HG03432 (cell line): Measurements from ENCODE around the gene VSNL1.
"Not testable (repeated sequence)": the region's sequence is repeated elsewhere in the genome, so short reads cannot be mapped to it uniquely, and the experiment has no call there.

Source experiments
- ATAC-seq: cut with Tn5 transposase; IDR thresholded peaks from one replicate; pipeline ENCODE4 v1.9.1; 2021; ENCODE audit warnings: mild to moderate bottlenecking, moderate library complexity; ENCODE audit not compliant: unreplicated experiment

VSNL1 gene

DNA sequence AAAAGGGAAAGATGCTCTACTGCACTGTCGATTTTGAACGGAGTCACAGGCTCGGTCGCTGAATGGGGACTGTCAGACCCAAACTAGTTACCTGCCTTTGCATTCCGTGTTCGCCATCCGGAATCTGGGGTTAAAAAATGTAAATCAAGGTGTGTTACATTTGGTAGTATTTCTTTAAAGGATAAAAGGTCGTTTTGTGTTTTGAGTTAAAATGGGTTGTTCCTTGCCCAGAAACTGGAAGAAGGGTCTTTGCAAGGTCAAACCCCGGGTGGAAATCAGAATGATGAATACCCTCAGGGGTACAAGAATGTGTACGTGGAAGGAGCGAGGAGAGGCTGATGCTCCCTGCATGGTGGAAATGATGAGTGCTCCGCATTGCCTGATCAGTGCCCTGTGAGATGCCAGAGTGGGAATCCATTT lies 1.0 kb downstream of the VSNL1 start:
- ATAC-seq = no peak

DNA sequence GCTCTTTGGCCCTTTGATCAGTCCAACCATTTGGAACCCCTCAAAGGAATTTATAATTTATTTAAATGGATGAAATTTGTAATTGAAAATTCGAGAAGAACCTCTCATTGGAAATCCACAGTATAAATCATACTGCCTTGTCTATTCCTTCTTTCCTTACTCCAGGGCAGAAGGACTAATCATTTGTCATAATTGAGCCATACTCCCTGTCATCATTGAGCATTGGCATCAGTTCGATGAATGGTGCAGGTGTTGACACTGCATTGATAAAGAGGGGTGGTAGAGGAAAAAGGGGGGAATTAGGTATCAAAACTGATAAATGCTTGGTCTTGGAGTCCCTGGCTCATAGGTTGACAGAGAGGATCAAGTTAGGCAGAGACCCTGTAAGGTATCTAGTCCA lies 2.0 kb downstream of the VSNL1 start:
- no peak for ATAC-seq

DNA sequence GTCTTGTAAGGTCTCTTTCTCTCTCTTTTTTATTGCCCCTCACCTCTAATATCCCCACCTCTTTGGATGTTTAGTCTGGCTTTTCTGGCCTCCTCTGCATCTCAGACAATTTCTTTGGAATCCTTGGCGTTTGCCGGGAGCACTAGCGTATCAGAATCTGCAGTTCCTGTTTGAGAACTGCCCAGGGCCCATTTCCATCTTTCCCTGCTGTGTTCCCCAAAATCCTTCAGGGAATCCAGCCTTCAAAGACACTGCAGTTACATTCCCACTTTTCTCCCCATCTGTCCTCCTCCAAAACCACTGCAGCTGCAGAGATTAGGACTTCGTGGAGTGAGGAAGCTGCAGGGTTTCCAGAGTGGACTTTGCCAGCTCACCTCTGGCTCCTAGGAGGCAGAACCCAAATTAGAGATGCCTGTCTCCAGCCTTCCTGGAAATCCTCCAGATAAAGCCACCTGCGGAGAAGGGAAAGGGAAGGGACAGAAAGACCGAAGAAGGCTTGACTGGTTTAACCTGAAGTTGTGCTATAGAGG lies 2.7 kb downstream of the VSNL1 start:
- ATAC-seq = no peak

DNA sequence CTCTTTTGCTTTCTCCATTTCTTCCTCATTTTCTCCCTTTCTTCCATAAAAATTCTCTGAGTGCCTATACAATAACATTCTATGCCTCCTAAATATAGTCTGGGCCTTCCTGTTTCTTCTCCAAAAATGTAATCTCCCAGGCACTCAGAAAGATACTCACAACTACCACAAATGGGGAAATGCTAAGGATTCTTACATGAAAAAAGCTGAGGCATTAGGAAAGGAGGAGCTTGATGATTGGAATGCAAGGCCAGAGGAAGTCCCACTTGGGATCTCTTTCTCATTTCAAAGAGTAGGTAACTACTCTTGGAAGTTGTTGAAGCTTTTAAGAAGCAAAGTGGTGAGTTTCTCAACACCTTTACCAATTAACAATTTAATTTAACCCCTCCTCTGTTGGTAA lies 3.4 kb downstream of the VSNL1 start:
- ATAC-seq = no peak

DNA sequence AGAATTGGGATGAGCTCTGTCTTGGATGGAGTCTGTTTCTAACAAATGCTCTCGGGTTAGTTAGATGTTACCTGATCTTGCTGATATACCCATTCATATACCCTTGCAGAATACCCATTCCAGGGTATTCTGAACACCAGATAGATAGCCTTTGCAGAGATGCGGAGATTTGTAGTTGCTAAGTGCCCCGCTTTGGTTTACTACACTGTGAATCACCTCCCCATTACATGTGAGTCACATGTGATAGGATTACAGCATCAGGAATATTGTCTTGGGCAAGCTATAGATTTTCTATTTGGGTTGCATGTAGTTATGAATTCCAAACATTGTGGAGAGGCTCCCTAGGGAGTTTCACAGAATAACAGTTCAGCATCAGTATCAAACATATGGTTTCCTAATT lies 3.8 kb downstream of the VSNL1 start:
- ATAC-seq = no peak

DNA sequence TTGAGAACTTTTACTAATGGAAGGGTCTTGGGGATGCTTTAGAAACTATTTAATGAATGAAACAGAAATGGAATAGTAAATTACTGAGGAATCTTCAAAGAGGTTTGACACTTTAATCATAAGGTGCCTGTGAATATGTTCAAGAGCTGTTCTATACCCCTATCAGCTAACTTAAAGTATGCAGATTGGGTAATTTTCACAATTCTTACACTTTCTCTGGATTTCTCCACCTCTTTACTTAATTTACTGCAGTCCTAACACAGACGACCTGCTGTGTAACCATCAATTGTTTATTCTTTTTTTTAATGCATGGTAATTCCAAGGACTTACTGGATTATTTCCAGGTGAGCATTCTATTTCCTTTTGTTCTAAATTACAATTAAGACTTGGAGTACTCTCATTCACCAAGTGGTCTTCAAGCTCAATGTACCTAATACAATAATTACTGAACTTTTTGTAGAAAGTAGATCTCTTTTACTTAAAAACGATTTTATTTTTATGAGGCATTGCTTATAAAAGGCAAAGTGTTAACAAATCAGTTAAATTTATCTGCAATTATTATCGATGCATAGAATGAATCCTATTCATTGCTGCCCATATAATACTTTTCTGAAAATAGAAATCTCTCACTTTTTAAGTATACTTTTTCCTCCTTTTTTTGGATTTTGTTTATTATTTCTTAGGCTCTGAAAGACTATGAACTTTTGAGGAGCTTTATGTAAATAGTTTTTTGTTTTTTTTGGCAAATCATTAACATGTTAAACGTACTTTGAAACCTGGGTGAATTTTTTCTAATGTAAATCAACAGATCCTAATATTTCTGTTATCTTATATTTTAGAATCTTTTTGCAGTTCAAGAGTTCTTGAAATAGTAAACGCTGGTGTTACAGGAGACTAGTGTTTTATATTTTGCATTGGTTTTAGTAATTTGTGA lies 5.5 kb downstream of the VSNL1 start:
- ATAC-seq = no peak

DNA sequence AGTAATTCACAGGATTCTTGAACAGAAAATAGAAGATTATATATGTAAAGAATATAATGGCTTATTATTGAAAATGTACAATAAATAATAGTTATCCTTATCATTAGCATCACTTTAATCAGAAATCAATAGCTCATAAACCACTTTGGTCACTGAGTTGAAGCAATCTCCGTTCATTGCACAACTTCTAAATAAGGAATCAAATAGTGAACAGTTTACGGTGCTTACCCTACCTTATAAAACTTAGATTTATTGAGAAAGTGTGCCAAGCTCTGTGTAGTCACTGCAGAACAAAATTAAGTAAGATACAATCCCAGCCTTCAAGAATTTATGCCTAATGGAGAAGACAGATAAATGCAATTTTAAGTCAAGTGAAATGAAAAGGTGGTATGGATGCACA lies 6.7 kb downstream of the VSNL1 start:
- ATAC-seq = no peak

DNA sequence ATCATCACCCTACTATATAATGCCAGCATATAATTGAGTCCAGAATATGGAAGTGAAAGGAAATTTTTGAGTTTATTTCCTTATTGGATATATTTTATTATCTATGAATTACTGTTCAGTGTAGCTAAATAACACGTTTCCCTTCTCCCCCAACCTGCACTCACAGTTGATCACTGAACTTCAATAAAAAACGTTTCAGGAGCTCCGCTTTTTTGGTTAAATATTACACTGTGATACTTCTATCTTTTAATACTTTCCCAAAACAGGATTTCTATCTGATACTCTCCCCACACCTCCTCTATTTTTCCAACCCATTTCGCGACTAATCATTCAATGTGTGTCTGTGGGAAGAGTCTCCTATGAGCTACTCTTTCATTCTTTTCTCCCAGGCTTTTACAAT lies 7.2 kb downstream of the VSNL1 start:
- no peak for ATAC-seq

DNA sequence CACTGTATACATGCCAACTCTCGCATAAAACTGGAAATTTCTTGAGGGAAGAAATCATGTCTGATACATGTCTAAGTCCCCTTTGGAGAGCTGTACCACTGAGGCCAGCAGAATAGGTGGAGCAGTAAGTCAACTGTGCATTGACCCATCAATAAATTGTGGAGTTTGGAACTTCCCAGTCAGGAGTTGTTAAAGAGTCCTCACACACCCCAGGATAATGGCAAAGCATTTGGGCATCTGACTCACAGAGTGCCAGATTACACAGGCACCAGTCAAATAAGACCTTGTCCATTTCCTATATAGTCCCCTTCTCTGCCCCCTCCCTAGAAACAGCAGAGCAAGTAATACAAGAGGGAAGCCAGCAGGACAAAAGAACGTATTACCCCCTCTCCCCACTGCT lies 10.4 kb downstream of the VSNL1 start:
- no peak for ATAC-seq

DNA sequence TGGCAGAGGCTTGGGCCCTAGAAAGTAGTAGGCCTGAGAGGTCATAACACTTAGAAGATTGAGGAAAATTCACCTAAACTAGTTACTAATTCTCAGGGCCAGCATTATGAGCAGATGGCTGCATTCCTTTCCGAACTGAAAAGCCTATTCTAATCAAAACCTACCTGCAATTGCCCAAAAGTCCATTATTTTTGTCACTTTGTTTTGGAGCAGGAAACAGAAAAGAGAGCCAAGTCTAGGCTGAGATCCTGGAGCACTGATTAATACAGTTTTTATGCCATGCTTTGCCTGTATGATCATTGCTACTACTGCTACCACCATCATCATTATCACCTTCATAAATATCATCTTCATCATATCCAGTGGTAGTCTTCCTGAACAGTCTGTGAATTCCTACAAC lies 14.7 kb downstream of the VSNL1 start:
- ATAC-seq = no peak

DNA sequence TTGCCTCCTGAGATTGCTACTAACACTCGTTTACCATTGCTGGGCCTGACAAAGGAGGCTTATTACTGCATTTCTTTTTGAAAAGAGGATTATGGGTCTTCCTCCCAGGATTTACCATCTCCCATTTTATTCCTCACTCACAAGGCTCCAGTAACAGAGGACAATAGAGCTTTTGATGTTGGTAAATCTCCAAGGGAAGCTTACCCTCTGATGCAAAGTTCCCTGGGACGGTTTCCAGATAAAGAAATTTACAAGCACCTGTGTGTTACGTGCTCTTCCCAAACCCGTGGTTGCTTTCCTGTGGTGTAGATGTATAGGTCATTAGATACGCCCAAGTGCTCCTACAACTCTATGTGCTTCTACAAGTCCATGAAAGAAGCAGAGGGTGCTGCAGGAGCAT lies 17.1 kb downstream of the VSNL1 start:
- ATAC-seq = no peak

DNA sequence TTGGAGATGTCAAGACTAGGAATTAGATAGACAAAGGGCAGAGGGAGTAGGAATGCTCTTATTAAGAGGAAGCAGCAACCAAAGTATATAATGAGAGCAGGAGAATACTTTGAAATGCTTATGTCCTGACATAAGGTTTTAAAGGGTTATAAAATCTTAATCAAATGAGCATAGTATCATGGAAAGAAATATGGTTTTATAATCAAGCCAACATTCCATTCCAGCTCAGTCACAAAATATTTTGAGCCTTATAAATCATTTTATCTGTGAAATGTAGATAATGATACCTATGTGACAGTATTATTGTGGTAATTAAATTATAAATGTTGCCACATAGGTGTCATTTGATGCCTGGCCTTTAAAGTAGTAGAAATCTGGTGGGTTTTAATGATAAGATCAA lies 17.6 kb downstream of the VSNL1 start:
- ATAC-seq = no peak

DNA sequence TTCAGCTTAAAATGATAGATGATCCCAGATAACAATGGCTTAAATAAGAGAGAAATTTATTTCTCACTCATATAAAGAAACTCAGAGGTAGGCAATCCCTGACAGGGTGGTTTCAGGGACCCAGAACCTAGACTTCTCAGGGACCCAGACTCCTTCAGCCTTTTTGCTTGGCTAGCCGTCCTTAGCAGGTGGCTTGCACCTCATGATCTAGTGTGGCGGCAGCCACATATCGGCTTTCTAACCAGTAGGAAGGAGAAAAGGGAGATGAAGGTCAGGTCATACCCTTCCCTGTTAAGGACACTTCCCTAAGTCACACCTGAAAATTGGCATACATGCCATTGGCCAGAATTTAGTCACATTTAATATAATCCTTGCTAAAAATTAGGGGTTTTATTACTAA lies 18.4 kb downstream of the VSNL1 start:
- no peak for ATAC-seq

DNA sequence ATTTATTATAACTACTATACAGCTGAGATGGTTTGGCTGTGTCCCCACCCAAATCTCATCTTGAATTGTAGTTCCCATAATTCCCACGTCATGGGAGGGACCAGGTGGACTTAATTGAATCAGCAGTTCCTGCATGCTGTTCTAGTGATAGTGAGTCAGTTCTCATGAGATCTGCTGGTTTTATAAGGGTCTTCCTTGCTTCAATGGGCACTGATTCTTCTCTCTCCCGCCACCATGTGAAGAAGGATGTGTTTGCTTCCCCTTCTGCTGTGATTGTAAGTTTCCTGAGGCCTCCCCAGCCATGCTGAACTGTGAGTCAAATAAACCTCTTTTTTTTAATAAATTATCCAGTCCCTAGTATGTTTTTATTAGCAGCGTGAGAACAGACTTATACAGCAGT lies 25.2 kb downstream of the VSNL1 start:
- not testable (repeated sequence) for ATAC-seq

DNA sequence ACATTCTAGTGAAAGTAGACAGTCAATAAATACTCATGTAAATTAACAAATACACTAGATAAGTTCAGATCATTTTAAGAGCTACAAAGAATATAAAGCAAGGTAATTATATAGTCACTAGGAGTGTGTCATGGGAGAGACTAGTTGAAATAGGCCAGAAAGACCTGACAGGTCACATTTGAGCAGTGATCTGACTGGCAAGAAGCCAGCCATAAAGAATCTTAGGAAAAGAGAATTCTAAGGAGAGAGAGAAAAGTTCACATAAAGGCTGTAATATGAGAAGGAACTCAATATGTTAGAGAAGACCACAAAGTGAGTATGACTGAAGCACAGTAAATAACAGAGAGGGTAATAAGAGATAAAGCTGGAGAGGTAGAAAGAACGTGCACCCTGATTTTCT lies 31.2 kb downstream of the VSNL1 start:
- ATAC-seq = no peak

DNA sequence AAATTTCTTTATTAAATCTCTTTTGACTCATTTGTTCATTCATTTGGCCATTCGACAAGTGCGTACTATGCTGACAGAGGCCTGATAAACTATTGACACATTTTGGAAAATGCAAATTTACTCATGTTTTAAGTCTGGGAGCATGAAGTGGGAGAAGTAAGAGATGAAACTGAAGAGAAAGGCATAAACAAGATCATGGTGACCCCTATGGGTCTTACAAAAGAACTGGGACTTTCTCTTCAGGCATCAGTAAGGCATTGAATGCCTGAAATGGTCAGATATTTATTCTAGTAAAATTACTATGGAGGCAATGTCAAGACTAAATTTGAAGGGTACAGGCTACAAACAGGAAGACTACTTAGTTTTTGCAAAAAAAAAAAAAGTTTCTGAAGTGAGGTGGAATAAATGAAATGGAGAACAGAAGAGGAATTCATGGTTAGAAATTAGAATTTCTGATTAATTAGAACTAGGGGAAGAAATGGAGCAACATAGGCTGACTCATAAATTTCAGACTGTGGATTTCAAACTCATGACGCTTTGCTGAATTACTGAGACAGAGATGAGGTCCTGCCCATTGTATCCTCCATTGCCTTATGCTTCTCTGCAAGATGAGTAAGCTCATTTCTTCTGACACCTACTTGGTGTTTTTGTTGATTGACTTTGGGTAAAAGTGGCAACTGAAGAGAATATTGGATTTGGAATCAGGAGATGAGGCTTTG lies 32.7 kb downstream of the VSNL1 start:
- no peak for ATAC-seq

DNA sequence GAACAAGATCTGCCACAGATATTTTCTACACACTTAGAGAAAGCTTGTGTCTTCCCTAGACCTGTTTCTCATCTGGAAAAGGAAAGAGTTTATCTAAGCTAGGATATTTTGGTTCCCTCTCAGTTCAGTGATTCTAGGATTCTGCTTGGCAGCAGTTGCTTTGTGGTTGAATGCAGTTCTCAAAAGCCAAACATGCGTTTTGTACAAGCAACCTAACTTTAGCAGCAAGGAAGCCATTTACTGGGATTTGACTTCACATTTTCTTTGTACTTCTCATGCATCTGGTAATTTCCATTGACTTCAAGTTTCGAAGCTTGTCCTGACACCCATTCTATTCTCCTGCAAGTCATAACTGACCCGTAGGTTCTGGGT lies 33.3 kb downstream of the VSNL1 start:
- no peak for ATAC-seq

DNA sequence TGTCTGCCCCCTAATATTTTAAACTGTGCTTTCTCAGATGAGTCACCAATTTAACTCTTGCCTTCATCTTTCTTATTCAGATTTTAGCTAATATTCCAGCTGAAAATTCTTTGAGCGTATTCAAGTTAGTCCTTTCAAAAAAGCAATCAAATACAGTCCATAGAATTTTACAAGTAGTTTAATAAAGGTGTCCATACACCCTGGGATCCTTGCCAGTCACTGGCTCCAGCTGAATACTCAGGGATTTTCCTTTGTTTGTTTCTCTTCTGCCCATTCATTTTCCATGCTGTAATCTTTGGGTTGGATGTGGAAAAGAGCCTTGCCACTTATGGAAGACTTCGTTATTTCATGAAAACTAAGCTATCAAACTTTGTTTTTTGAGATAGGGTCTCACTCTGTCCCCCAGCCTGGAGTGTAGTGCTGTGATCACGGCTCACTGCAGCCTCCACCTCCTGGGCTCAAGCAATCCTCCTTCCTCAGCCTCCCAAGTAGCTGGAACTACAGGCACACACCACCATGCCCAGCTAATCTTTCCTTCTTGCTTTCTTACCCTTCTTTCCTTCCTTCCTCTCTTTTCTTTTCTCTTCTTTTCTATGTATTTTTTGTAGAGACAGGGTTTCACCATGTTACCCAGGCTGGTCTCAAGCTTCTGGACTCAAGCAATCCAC lies 34.0 kb downstream of the VSNL1 start:
- no peak for ATAC-seq

DNA sequence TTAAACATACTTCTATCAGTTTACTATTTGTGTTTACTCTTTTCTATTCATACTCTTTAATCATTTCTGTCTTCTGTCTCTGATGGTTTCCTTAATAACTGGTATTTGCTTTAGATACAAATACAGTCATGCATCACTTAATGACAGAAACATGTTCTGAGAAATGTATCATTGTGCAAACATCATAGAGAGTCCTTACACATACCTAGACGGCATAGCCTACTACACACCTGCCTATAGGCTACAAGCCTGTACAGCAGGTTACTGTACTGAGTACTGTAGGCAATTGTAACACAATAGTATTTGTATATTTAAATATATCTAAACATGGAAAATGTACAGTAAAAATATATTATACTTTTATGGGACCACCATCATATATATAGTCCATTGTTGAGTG lies 36.3 kb downstream of the VSNL1 start:
- ATAC-seq = no peak

DNA sequence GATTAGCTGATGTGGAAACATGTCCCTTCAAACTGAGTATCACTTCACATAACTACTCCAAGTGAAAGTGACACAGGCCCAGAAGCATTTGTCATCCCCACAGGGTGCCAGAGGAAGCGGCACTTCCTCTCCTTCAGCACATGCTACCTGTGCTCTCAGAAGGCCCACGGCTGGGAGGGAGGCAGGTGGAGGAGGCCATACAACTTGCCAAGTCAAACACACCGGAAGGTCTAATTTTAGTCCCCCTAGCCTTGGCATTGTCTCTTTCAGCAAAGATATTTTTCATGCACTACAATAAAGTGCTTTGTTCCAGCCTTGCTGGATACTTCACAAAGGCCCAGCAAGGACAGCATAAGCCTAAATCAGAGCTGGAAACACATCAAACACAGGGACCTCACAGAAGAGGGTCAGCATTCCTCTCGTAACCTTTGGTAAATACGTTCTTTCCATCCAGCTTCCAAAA lies 38.0 kb downstream of the VSNL1 start:
- peak; percentile 73 for ATAC-seq

DNA sequence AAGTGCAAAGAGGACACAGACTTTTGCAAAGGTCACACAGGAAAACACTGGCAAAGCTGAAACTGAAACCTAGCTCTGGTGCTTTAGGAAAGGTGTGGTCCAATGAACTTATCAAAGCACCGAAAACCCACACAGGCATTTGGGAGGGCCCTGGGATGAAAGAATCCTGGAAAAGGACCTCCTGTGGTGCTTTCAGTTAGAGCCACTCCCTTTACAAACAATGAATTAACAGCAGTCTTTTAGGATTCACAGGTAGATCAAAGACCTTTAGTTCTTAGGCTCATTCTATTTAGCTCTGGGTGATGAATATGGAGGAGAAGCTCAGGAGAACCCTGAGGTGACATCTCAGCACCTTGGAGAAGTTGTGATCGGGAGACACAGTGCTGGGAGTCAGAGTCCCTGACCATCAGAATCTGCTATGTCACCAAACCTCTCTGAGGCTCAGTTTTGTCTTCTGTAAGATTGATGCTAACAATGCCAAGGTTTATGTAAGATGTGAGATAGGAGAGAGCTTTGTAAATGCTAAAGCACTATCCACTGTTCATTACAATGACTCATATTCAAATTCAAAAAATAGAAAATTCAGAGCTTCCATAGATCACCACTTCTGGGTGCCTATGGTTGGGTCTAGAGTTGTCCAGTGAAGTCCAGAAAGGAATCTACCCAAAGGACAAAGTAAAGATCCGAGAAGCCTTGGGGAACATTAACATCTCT lies 39.3 kb downstream of the VSNL1 start:
- ATAC-seq = no peak
